HG02981 (cell line): ENCODE data around the gene ENTPD7.
"Not testable (repeated sequence)": the region's sequence is repeated elsewhere in the genome, so short reads cannot be mapped to it uniquely, and the experiment has no call there.

Source experiments
- ATAC-seq: cut with Tn5 transposase; IDR thresholded peaks from one replicate; pipeline ENCODE4 v1.9.1; 2021; ENCODE audit warnings: mild to moderate bottlenecking, moderate library complexity; ENCODE audit not compliant: unreplicated experiment

The ENTPD7 gene, protein sequence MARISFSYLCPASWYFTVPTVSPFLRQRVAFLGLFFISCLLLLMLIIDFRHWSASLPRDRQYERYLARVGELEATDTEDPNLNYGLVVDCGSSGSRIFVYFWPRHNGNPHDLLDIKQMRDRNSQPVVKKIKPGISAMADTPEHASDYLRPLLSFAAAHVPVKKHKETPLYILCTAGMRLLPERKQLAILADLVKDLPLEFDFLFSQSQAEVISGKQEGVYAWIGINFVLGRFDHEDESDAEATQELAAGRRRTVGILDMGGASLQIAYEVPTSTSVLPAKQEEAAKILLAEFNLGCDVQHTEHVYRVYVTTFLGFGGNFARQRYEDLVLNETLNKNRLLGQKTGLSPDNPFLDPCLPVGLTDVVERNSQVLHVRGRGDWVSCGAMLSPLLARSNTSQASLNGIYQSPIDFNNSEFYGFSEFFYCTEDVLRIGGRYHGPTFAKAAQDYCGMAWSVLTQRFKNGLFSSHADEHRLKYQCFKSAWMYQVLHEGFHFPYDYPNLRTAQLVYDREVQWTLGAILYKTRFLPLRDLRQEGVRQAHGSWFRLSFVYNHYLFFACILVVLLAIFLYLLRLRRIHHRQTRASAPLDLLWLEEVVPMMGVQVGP

GRCh38 chr10:99659031-99659867, at the start of gene ENTPD7:
Gene ENTPD7, plus strand, starts transcription at chr10:99659509. Its CDS starts 448 bp downstream, at chr10:99659957.
- ATAC-seq = peak; percentile 99

DNA sequence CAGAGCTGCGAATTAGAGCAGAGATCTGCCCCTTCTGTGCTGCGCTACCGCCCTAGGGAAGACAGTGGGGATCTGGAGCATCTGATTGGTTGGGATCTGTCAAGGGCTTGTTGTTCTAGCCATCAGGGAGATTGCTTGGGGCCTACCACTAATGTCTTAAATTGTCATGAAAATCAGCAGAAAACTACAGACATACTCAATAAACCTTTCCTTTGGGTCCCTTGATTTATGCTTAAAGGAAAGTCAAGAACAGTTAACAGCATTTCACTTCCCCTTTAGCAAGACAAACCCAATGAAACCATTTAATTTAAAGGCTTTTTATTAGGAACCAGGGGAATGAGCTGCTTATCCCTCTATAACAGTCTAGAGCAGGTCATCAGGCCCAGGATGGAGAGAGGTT, 49.1 kb upstream of the ENTPD7 start:
- no peak for ATAC-seq

DNA sequence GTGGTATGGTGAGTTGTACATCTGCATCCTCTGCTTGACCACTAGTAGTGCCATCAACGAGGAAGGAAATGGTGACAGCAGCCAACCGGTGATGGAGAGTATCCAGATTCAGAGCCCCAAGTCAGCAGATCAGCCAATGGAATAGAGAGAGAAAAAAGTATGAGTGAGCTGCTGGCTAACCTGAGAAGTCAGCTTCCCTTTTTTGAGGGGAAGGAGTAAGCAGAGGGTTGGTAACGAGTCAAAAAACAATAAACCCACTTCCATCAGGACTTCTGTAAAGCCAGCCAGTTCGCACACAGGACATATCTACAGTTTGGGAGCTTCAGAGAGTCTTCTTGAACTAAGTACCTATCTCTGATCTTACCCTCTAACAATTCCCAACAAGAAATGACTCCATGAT, 48.0 kb upstream of the ENTPD7 start:
- ATAC-seq = no peak

DNA sequence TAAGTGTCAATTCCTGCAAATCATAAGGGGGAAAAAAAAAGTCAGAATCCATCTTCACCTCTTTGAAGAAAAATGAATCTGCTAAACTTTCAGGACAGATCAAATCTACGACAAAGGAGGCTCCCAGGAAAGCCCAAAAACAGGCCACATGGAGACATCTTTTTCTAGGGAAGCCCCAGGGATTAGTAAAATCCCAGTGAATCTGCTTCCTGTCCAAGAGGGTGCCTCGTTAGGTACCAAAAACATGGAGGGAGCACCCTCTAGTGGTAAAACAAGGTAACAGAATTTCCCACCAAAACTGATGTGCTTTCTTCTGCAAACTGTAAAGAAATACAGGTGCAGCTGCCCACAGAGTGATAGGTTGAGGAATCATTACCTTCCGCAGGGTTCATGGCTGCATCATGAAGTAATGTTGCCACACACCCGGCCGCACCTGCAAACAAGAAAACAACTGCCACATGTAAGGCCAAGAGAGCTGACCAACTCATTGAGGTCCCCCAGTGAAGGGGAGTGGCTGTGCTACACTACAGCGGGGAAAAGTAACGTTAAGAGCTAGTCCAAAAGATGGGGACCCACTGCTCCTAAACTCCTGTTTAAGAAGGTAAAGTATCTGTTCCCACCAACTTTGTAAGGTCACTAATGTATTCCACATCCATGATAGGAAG, 47.0 kb upstream of the ENTPD7 start:
- no peak for ATAC-seq

GRCh38 chr10:99615426-99615825, 43.9 kb upstream of the ENTPD7 start:
- no peak for ATAC-seq

DNA sequence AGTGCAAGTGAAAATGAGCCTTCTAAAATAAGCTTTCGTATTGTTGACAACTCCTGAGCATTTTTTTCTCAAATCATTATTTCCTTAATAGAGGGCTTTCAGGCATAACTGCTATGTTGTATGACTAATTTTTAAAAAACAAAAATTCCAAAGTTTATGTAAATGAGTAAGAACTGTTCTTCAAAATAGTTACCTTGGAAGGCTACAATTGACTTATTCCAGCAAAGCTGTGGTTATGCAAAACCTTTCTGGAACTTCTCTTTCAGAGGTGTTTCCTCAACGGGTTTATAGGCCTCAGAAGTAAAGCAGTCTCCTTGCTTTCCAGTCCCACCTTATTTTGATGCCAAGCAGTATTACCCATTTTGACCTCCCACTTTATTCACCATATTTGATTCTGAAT, 41.6 kb upstream of the ENTPD7 start:
- ATAC-seq = no peak

DNA sequence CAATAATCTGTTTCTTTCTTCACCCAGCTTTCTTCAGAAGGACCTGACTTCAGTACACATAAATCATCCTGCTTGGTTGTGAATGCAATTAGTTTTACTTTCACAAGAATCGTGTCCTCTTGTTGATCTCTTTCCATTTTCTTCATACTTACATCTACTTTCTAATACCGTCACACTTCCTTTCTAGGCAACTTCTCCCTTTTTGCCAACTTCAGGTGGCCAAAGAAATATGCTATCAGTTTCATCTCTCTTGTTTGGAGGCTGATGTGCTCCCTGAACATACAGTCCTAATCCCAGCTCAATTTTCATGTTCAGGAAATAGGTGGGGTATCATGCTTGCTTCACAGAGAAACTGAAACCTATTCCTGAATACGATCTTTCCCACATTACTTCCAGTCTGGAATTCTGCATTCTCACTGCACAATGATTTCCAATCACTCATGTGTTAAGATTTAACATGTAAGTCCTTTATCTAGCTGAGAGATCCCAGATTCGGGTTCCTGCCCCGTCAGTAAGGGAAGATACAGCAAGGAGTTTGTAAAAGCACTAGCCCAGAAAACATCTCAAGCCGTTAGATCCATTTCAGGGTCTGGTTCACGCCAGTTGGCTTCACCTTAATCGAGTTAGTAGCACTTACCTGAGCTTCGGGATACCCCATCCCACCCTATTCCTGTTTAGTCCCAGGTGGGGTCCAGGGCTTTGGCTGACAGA, 40.1 kb upstream of the ENTPD7 start:
- no peak for ATAC-seq

- no peak for ATAC-seq
These were observed 39.2 kb upstream of the ENTPD7 start, which contains the start of gene SLC25A28 for GRCh38 chr10:99619851-99620710. Gene SLC25A28, minus strand, starts transcription at chr10:99620439. Its CDS starts 104 bp downstream, at chr10:99620335.

DNA sequence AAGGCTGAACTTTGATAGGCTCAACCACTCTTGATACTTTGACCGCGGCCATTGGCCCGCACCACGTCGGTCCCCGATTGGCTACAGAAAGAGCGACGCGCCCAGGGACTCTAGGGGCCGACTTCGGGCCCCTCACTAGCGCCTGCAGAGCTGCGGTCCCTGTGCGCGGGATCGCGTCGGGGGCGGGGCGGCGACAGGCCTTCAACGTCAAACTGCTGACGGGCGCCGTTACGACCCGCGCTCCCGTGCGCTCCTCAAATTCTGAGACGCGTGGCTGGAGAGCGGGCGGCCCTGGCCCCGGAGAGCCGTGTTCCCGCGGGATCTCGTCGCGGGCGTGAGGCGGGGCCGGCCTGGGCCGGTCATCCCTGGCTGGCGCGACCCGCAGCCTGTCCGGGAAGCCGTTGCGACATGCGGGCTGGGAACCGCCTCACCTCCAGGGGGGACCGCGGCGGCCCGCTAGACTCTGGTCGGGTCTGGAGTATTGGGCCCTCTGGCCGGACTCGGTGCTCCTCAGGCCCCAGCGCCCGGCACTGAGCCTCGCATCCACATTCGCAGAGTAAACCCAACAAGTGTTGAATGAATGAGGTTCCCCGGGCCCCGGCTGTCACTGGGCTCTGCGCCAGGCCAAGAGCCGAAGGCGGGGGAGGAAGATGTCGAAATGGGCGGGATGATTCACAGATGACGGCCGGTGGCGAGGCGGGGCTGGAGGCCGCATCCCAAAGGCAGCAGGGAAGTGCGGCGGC, 38.4 kb upstream of the ENTPD7 start:
- peak; percentile 86 for ATAC-seq

GRCh38 chr10:99621454-99622251, 37.7 kb upstream of the ENTPD7 start:
- no peak for ATAC-seq

- no peak for ATAC-seq
These were observed 35.4 kb upstream of the ENTPD7 start for GRCh38 chr10:99623919-99624318.

DNA sequence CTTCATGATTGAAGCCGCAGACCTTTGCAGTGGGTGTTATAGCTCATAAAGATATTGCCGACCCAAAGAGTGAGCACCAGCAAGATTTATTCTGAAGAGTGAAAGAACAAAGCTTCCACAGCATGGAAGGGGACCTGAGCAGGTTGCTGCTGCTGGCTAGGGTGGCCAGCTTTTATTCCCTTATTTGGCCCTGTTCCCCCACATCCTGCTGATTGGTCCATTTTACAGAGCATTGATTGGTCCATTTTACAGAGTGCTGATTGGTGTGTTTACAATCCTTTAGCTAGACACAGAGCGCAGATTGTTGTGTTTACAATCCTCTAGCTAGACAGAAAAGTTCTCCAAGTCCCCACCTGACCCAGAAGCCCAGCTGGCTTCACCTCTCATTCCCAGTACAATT, 34.2 kb upstream of the ENTPD7 start:
- ATAC-seq = not testable (repeated sequence)

GRCh38 chr10:99628923-99629624, 30.2 kb upstream of the ENTPD7 start:
- ATAC-seq = no peak

DNA sequence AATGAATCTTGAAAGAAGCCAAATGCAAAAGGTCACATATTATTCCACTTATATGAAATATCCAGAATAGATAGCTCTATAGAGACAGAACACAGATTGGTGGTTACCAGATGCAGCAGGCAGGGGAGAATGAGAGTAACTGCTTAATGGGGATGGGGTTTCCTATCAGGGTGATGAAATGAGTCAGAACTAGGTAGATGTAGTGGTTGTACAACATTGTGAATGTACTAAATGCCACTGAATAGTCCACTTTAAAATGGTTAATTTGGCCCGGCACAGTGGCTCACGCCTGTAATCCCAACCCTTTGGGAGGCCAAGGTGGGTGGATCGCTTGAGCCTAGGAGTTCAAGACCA, 29.7 kb upstream of the ENTPD7 start:
- ATAC-seq = peak; percentile 68

DNA sequence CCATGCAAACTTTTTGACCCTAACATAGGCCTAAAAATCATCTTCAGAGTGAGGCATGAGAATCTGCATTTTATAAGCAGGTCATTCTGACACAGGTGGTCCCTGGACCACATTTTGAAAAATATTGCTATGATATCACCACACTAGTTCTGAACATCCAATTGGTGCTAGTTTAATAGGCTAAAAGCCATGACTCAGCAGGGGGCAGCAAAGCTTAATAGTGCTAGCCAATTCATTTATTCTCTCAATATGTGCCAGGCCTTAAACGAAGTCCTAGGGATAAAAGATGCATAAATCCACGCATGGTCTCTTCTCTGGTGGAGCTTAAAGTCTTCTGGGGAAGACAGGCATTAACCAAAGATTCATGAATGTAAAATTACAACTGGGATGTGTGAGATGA, 28.9 kb upstream of the ENTPD7 start:
- no peak for ATAC-seq

GRCh38 chr10:99630991-99631390, 28.3 kb upstream of the ENTPD7 start:
- ATAC-seq = no peak

- no peak for ATAC-seq
These were observed 27.8 kb upstream of the ENTPD7 start for GRCh38 chr10:99631496-99631895.
